Endothelial cell (in vitro differentiated cells): ENCODE measurements around the gene CNNM2. TPM values are rescaled to one million over a fixed set of nuclear protein-coding genes. Genes with fewer than 3 reads are reported as not detected.
"Not testable (repeated sequence)": the region's sequence is repeated elsewhere in the genome, so short reads cannot be mapped to it uniquely, and the experiment has no call there.

Source experiments
- DNase-seq: peaks from one replicate; pipeline ENCODE4 v3.0.0; 2021; ENCODE audit warnings: low spot score
- H3K27ac Mint-ChIP-seq: one replicate; pipeline ENCODE4 v1.8.0; 2021; ENCODE audit warnings: mixed read lengths, inconsistent platforms; ENCODE audit not compliant: unreplicated experiment
- H3K27me3 Mint-ChIP-seq: one replicate; pipeline ENCODE4 v1.8.0; 2021; ENCODE audit warnings: mild to moderate bottlenecking, moderate library complexity, mixed read lengths, inconsistent platforms; ENCODE audit not compliant: unreplicated experiment
- H3K36me3 Mint-ChIP-seq: one replicate; pipeline ENCODE4 v1.8.0; 2021; ENCODE audit warnings: mild to moderate bottlenecking, low read depth, mixed read lengths, inconsistent platforms; ENCODE audit not compliant: unreplicated experiment
- H3K4me1 Mint-ChIP-seq: one replicate; pipeline ENCODE4 v1.8.0; 2021; ENCODE audit warnings: mild to moderate bottlenecking, mixed read lengths, inconsistent platforms; ENCODE audit not compliant: unreplicated experiment
- H3K4me3 Mint-ChIP-seq: one replicate; pipeline ENCODE4 v1.8.0; 2021; ENCODE audit warnings: mild to moderate bottlenecking, mixed read lengths, inconsistent platforms; ENCODE audit not compliant: unreplicated experiment
- H3K9me3 Mint-ChIP-seq: one replicate; pipeline ENCODE4 v1.8.0; 2021; ENCODE audit warnings: mixed read lengths, inconsistent platforms; ENCODE audit not compliant: unreplicated experiment
- CTCF ChIP-seq: fragments of 200-600 bp; sonication (generic); IDR thresholded peaks from one replicate; pipeline ENCODE4 v1.5.0; 2021; ENCODE audit warnings: antibody characterized with exemption; ENCODE audit not compliant: unreplicated experiment
- total RNA-seq: library from RNA; stranded (reverse); fragmentation: NEBNext Ultra II Directional; extraction: Animal tissue kit (Norgen Biotek cat#: 25700); gene quantifications from one replicate; pipeline ENCODE4 v1.2.1, GENCODE V29; 2021; ENCODE audit not compliant: unreplicated experiment

The CNNM2 gene
- total RNA-seq, 1 donor from 2014 or later, result 4.6 TPM

- no peak overlapping the region for H3K4me3 Mint-ChIP-seq
- no peaks in the 10 kb centered on the region for H3K27me3 Mint-ChIP-seq
- no peaks in the 10 kb centered on the region for H3K36me3 Mint-ChIP-seq
- no peaks in the 10 kb centered on the region for H3K9me3 Mint-ChIP-seq
- peaks cover 4% of the 10 kb centered on the region for H3K4me1 Mint-ChIP-seq
- H3K27ac Mint-ChIP-seq, result no peak overlapping the region
- no peak for DNase-seq
- TF ChIP-seq CTCF, result no peak
Observed at GRCh38 chr10:102967123-102967522, 49.0 kb downstream of the CNNM2 start.

GRCh38 chr10:102970562-102971340, 52.7 kb downstream of the CNNM2 start:
- DNase-seq, result no peak
- Mint-ChIP-seq H3K4me3 (no peak overlapping the region), H3K36me3 (no peaks in the 10 kb centered on the region), H3K27me3 (no peaks in the 10 kb centered on the region), H3K27ac (no peak overlapping the region), H3K4me1 (no peaks in the 10 kb centered on the region), H3K9me3 (no peaks in the 10 kb centered on the region)
- no peak for TF ChIP-seq CTCF

- Mint-ChIP-seq H3K9me3 (no peaks in the 10 kb centered on the region), H3K4me3 (no peak overlapping the region), H3K4me1 (peaks cover 3% of the 10 kb centered on the region), H3K36me3 (no peaks in the 10 kb centered on the region), H3K27ac (no peak overlapping the region), H3K27me3 (no peaks in the 10 kb centered on the region)
- no peak for TF ChIP-seq CTCF
- no peak for DNase-seq
Observed at GRCh38 chr10:102975483-102976379, 57.6 kb downstream of the CNNM2 start.

- not testable (repeated sequence) for H3K27ac Mint-ChIP-seq, H3K27me3 Mint-ChIP-seq, DNase-seq, H3K9me3 Mint-ChIP-seq, H3K4me1 Mint-ChIP-seq, H3K4me3 Mint-ChIP-seq, H3K36me3 Mint-ChIP-seq
Observed at GRCh38 chr10:102976380-102976726, 58.3 kb downstream of the CNNM2 start.

GRCh38 chr10:102982296-102982695, 64.2 kb downstream of the CNNM2 start:
- H3K4me1 Mint-ChIP-seq, result peaks cover 3% of the 10 kb centered on the region
- no peaks in the 10 kb centered on the region for H3K27me3 Mint-ChIP-seq
- H3K4me3 Mint-ChIP-seq, result no peak overlapping the region
- no peaks in the 10 kb centered on the region for H3K36me3 Mint-ChIP-seq
- no peak overlapping the region for H3K27ac Mint-ChIP-seq
- no peak for TF ChIP-seq CTCF
- no peaks in the 10 kb centered on the region for H3K9me3 Mint-ChIP-seq
- no peak for DNase-seq
